Smooth muscle cell (in vitro differentiated cells): ENCODE measurements around the gene PHC2. TPM values are rescaled to one million over a fixed set of nuclear protein-coding genes. Genes with fewer than 3 reads are reported as not detected.
A peak's percentile ranks its signal among the peaks of the same experiment; 100 is the strongest.

Experiments used
- DNase-seq: peaks from one replicate; lab custom pipeline; 2025; ENCODE audit not compliant: unreplicated experiment; lab: John Stamatoyannopoulos, UW
- H2AFZ ChIP-seq: fragments of 200-600 bp; sonication (generic); 2 replicates; pipeline ENCODE4 v1.6.0; 2016; ENCODE audit warnings: antibody characterized with exemption, low read depth, mild to moderate bottlenecking
- H3F3A ChIP-seq: fragments of 200-600 bp; sonication (generic); 2 replicates; pipeline ENCODE4 v1.6.0; 2017; ENCODE audit warnings: antibody characterized with exemption, low read depth
- H3K27ac ChIP-seq: fragments of 200-600 bp; sonication (generic); 2 replicates; pipeline ENCODE4 v1.5.1; 2016; ENCODE audit warnings: low read depth, mild to moderate bottlenecking
- H3K27me3 ChIP-seq: fragments of 200-600 bp; sonication (generic); 2 replicates; pipeline ENCODE4 v1.6.1; 2016; ENCODE audit warnings: low read depth, mild to moderate bottlenecking
- H3K36me3 ChIP-seq: fragments of 200-600 bp; sonication (generic); 2 replicates; pipeline ENCODE4 v1.5.1; 2016; ENCODE audit warnings: low read depth
- H3K4me1 ChIP-seq: fragments of 200-600 bp; sonication (generic); 2 replicates; pipeline ENCODE4 v1.5.1; 2016; ENCODE audit warnings: low read depth
- H3K4me2 ChIP-seq: fragments of 200-600 bp; sonication (generic); 2 replicates; pipeline ENCODE4 v1.6.0; 2016; ENCODE audit warnings: mild to moderate bottlenecking
- H3K4me3 ChIP-seq: fragments of 200-600 bp; sonication (generic); 2 replicates; pipeline ENCODE4 v1.5.1; 2016; ENCODE audit warnings: mild to moderate bottlenecking
- H3K79me2 ChIP-seq: fragments of 200-600 bp; sonication (generic); 2 replicates; pipeline ENCODE4 v1.6.0; 2016; ENCODE audit warnings: low read depth, mild to moderate bottlenecking
- H3K9ac ChIP-seq: fragments of 200-600 bp; sonication (generic); 2 replicates; pipeline ENCODE4 v1.6.0; 2016; ENCODE audit warnings: low read depth
- H3K9me3 ChIP-seq: fragments of 200-600 bp; sonication (generic); replicated peaks from 2 replicates; pipeline ENCODE4 v1.5.1; 2016; ENCODE audit warnings: low read depth
- H4K20me1 ChIP-seq: fragments of 200-600 bp; sonication (generic); 2 replicates; pipeline ENCODE4 v1.6.0; 2016; ENCODE audit warnings: low read depth
- CTCF ChIP-seq: fragments of 200-600 bp; sonication (generic); IDR thresholded peaks from 2 replicates; pipeline ENCODE4 v1.5.1; 2017; ENCODE audit warnings: borderline replicate concordance, mild to moderate bottlenecking, antibody characterized with exemption; ENCODE audit not compliant: insufficient read depth, poor library complexity, severe bottlenecking
- WGBS: methylation state at CpG from one replicate; pipeline ENCODE4 v1.1.7; 2016; ENCODE audit warnings: low lambda C conversion rate; 5-methylcytosine and 5-hydroxymethylcytosine counted together
- polyA plus RNA-seq: library from polyadenylated mRNA; unstranded; fragments of >200 nt; fragmentation: Nextera tagmentation; extraction: Ambion mirVana; gene quantifications from 2 replicates; pipeline ENCODE4 v1.2.1, GENCODE V29; 2016
- total RNA-seq: library from RNA; depleted of rRNA; stranded (reverse); fragments of >200 nt; gene quantifications from 2 replicates; pipeline ENCODE4 v1.2.3, GENCODE V29; 2014

PHC2 gene
- total RNA-seq (42.4 and 54.9 TPM in 2 replicates), polyA plus RNA-seq (90.9 and 109 TPM in 2 replicates)

GRCh38 chr1:33430692-33431593, at the start of gene PHC2:
Gene PHC2, minus strand, starts transcription at chr1:33431095. Its CDS starts 55,556 bp downstream, at chr1:33375539.
- Histone ChIP-seq H3K27me3 (no peaks in the 10 kb centered on the region), H3K4me3 (peak within 1 kb of the TSS; percentile 81), H3K9me3 (no peaks in the 10 kb centered on the region), H3K36me3 (no peaks in the 10 kb centered on the region), H3F3A (peaks cover 35% of the 10 kb centered on the region), H3K27ac (no peak within 1 kb of the TSS), H3K79me2 (peaks cover 5% of the 10 kb centered on the region), H3K4me2 (peak within 1 kb of the TSS; percentile 93), H3K4me1 (peaks cover 24% of the 10 kb centered on the region), H3K9ac (peak within 1 kb of the TSS; percentile 64), H2AFZ (peak within 1 kb of the TSS; percentile 84), H4K20me1 (no peaks in the 10 kb centered on the region)
- 3% methylated on average over 63 of the region's 91 CpGs for whole genome bisulfite sequencing
- DNase-seq: peak; percentile 80
- peak; percentile 21 for TF ChIP-seq CTCF

- no peak overlapping the region for H3K9ac ChIP-seq
- no peak overlapping the region for H3K27ac ChIP-seq
- no peaks in the 10 kb centered on the region for H3K27me3 ChIP-seq
- peaks cover 6% of the 10 kb centered on the region for H3K4me1 ChIP-seq
- no peak overlapping the region for H3K4me2 ChIP-seq
- H2AFZ ChIP-seq: no peak overlapping the region
- no peaks in the 10 kb centered on the region for H3K9me3 ChIP-seq
- no peak for DNase-seq
- H3K79me2 ChIP-seq: peaks cover 13% of the 10 kb centered on the region
- H4K20me1 ChIP-seq: no peaks in the 10 kb centered on the region
- H3K4me3 ChIP-seq: no peak overlapping the region
- 74% methylated on average over 4 of the region's 4 CpGs for WGBS
- TF ChIP-seq CTCF: no peak
- no peaks in the 10 kb centered on the region for H3F3A ChIP-seq
- peaks cover 15% of the 10 kb centered on the region for H3K36me3 ChIP-seq
Observed at GRCh38 chr1:33477451-33477850, 46.6 kb upstream of the PHC2 start.

- H3K27me3 ChIP-seq: no peaks in the 10 kb centered on the region
- no peak overlapping the region for H3K9ac ChIP-seq
- no peak overlapping the region for H3K4me3 ChIP-seq
- H3K27ac ChIP-seq: no peak overlapping the region
- H3K4me2 ChIP-seq: peak overlapping the region; percentile 89
- DNase-seq: no peak
- peaks cover 6% of the 10 kb centered on the region for H3K4me1 ChIP-seq
- no peaks in the 10 kb centered on the region for H3K9me3 ChIP-seq
- H2AFZ ChIP-seq: no peak overlapping the region
- H3K36me3 ChIP-seq: no peaks in the 10 kb centered on the region
- H3F3A ChIP-seq: no peaks in the 10 kb centered on the region
- H4K20me1 ChIP-seq: no peaks in the 10 kb centered on the region
- H3K79me2 ChIP-seq: peaks cover 13% of the 10 kb centered on the region
- no peak for TF ChIP-seq CTCF
Observed at GRCh38 chr1:33473900-33474299, 43.0 kb upstream of the PHC2 start.
